ENCODE measurements around the gene EVPL.

Gene EVPL

GRCh38 chr17:76014925-76015261 is 12.2 kb downstream of the EVPL start:
- no peak for DNase-seq

GRCh38 chr17:76014100-76014924 is 12.8 kb downstream of the EVPL start:
- DNase-seq, result peak; percentile 48

DNA sequence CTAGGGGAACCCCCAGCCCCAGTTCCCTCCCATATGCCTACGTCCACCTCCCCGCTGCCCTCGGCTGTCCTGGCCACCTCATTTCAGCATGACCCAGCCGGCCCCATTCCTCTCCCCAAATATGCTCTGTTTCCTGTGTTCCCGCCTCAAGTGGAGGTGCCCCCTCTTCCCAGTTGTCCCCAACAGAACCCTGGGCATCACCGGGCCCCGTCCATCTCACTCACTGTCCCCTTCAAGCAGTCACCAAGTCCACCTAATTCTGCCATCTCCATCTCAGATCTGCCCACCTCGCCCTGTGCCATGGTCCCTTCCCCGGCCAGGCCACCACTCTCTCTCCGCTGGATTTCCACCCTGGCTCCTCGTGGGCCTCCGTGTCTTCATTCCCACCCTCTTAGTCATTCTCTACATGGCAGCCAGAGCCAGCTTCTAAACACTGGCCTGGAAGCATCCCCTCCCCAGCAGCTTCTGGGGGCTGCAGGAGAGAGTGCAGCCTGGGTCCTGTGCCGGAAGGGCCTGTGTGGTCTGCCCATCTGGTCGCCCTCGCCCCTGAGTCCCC is 13.7 kb downstream of the EVPL start:
- DNase-seq, result no peak

DNA sequence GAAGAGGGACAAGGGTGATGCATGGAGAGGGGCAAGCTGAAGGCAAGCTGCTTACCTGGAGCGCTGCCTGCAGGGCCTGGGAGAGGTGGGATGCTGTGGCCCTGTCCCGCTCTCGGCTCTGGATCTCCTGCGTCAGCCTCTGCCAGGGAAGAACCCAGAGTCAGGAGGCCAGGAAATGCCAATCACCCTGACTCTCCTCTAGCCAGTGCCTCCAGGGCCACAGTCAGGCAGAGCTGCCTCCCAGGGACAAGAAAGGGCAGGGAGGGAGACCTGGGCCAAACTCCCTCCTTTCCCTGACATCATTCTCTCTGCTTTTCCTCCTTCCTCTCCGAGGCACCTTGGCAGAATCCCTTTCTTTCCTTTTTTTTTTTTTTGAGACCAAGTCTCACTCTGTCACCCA is 15.2 kb downstream of the EVPL start:
- DNase-seq, result no peak

- no peak for DNase-seq
Observed at GRCh38 chr17:76009969-76010661, 17.0 kb downstream of the EVPL start.

DNA sequence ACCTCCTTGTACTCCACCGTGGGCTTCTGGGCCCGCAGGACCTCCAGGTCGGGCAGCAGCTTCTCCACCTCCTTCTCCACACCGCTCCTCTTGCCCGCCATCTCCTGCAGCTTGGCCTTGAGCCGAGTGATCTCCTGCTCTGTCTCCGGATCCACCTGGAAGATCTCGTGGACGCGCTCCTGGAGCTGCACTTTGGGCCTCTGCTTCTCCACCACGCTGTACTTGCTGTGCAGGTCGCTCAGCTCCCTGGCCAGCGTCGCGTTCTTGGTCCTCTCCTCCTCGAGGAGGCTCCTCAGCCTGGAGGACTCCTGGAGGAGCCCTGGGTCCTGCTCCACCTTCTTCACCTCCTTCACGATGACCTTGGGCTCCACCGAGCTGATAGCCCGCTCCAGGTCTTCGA is 17.7 kb downstream of the EVPL start:
- DNase-seq, result no peak

DNA sequence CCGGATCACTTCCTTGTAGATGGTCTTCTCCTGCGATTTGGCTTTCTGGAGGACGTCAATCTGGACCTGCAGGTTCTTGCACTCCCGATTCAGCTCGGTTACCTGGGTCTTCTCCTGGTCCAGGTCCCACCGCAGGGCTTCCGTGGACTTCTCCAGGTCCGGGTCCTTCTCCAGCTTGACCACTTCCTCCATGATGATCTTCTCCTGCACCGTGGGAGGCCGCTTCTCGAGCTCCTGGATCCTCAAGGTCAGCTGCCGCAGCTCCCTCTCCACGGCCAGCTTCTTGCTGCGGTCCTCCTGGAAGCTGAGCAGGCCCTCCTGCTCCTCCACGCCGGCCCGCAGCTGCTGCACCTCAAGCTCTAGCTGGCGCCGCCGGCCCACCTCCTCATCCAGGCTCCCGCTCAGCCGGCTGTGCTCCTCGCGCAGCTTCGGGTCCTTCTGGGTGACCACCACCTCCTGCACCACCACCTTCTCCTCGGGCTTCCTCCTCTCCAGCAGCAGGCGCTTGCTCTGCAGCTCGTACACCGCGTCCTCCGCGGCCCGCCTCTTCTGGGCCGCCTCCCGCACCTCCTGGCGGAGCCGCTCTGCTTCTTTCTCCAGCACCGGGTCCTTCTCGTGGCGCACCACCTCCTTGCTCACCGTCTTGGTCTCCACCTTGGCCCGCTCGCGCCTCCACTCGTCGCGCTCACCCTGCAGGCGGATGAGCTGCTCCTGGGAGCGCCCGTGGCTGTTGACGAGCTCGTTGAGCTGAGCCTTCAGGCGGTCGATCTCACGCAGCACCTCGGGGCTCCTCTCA is 18.3 kb downstream of the EVPL start:
- DNase-seq, result no peak

DNA sequence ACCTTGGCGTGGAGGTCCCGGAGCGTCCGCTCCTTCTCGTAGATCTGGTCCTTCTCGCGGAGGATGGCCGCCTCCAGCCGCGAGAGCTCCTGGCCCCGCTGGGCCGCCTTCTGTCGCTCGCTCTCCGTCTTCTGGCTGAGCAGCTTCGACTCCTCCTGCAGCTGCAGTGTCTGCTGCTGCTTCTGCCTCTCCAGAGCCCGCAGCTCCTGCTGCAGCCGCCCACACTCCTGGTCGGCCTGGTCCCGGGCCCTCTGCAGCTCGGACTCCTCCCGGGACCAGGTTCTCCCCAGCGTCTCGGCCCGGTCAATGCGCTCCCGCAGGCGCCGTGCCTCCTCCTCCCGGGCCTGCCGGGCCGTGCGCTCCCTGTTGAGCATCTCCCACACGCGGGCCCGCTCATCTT is 18.9 kb downstream of the EVPL start:
- DNase-seq, result no peak

DNA sequence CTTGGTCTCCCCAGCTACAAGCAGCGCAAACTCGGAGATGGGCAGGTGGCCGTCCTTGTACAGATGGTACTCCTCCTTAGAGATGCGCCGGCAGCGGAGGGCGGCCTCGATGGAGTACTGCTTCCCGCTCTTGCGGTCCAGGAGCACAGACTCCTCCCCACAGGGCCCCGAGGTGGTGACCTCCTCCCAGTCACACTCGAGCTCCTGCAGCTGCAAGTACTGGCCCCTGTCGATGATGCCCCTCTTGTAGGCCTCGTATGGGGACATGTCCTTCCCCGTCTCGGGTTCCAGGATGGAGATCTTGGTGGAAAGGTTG is 19.3 kb downstream of the EVPL start:
- DNase-seq, result no peak

GRCh38 chr17:76007131-76007849 is 19.8 kb downstream of the EVPL start:
- no peak for DNase-seq

GRCh38 chr17:76005263-76006149 is 21.6 kb downstream of the EVPL start:
- no peak for DNase-seq

- DNase-seq, result no peak
Observed at GRCh38 chr17:76004750-76005262, 22.3 kb downstream of the EVPL start.

DNA sequence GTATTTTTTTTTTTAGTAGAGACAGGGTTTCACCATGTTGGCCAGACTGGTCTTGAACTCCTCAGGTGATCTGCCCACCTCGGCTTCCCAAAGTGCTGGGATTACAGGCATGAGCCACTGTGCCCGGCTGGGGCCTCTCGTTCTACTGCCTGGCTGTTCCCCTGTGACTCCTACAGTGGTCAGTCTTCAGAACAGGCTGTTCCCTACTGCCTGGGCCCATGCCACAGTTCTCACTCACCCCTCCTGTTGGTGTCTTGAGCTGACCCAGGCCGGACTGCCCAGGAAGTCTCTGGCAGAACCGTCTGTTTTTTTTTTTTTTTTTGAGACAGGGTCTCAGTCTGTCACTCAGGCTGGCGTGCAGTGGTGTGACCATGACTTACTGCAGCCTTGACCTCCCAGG is 23.2 kb downstream of the EVPL start:
- no peak for DNase-seq

GRCh38 chr17:76002100-76002499 is 25.0 kb downstream of the EVPL start:
- no peak for DNase-seq

- no peak for DNase-seq
Observed at GRCh38 chr17:76000755-76001521, 26.2 kb downstream of the EVPL start, which contains the start of gene CDK3. Gene CDK3, plus strand, starts transcription at chr17:76000855. Its CDS starts 571 bp downstream, at chr17:76001426.

DNA sequence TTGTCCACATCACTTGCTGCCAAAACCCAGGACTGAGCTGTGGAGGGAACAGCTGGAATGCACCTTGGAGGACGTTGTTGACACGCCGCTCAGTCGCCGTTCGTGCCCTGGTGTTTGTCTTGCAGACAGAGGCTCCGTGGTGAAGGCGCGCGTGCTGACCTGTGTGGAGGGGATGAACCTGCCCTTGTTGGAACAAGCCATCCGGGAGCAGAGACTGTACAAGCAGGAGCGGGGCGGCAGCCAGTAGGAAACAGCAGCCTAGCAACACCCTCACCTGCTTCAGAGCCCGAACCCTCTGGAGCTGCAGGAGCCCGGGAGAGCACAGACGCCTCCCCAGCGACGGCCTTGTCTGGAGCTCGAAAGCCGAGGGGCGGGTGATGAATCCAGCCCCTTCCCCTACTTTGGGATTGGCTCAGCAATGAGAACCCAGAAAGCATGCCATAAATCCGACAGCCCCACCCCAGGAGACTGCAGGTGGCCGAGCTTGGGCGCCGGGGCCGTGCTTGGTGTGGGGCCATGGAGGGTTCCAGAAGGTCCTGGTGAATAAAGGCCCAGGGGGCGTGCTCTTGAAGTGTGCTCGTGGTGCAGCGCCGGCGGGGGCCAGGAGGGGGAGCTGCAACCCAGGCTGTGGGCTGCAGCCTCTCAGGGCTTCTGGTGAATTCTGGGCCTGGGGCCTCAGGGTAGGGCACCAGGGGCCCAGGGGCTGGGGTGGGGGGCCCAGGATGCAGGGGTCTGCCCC is 26.9 kb downstream of the EVPL start:
- DNase-seq, result no peak

- no peak for DNase-seq
Observed at GRCh38 chr17:75998327-75998795, 28.7 kb downstream of the EVPL start.

DNA sequence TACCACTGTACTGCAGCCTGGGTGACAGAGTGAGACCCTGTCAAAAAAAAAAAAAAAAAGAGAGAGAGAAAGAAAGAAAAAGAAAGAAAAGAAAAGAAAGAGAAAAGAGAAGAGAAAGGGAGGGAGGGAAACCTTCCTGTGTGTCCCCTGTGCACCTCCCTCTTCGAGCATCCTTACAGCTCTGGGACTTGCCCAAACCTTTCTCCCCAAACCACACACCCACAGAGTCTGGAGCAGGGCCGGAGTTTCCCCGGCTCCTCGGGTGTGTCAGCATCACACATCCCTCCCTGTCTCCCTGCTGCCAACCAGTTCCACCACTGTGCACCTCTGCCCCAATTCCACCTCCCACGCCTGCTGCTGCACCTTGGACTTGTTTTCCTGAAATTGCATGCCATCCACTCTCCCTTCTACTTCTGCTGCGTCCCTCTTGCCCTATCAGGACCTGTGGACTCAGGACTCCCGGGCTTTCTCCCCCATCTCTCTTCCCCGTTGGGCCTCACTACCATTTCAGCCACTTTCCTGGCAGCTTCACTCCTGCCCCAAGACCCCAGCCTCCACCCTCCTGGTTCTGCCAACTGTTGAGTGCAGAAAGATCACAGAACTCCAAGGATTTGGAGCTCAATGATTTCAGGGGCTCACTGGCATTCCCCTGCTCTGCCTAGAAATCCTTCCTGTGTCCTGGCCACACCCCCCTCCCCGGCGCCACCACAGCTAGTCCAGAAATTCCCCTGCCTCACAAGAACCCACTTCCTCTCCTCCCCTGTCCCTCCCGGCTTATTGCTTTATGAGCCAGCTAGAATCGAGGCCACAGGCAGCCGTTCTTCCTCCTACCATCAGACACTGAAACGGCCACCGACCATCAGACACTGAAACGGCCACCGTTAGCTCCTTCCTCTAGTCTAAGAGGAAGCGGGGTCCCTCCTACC is 30.2 kb downstream of the EVPL start:
- peak; percentile 27 for DNase-seq
